Measurements from ENCODE around the gene AJUBA.

Gene AJUBA

DNA sequence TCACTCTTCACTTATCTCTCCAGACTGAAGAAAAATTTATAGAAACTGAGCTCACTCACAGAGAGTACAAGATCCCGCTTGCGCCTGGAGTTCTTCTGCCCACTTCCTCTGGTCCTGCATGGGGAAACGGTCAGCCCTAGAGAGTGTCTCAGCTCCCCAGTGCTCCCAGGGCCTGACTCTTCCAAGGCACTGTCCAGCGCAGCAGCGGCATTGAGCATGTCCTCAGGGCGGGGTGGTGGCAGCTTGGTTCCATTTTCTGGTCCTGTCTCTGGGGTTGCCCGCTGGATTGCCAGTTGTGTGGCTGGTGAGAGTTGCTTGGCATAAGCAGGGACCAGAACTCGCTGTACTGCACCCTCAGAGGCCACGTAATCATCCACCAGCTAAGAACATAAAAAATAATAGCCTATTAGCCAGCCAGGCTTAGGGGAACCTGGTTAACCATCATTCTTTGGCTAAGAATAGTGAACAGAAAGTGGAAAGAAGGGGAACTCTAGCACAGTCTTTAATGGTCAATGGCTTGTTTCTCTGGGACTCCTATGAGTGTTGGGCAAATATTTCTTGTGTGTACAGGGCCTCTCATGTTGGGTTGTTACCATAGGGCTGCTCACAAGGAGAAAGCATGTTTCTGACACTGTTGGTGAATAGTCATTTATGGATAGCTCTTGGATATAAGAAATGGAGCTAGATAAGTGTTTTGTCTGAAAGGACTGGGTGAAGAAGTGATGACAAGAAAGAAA, 13.7 kb upstream of the AJUBA start:
- H3K27ac ChIP-seq (ENCODE audit: low read length), result no peak overlapping the region
- H3K27me3 ChIP-seq (ENCODE audit: control insufficient read depth in 1 of 2, insufficient read depth in 2 of 2, low read length in 2 of 2), result no peaks in the 10 kb centered on the region
- no peak overlapping the region for H3K4me3 ChIP-seq (ENCODE audit: low read length in 2 of 2)
- no peak overlapping the region for H3K9ac ChIP-seq (ENCODE audit: low read length in 2 of 2)
- no peaks in the 10 kb centered on the region for H3K9me3 ChIP-seq (ENCODE audit: control insufficient read depth in 2 of 2, low read length in 2 of 2)
- H3K36me3 ChIP-seq (ENCODE audit: control insufficient read depth in 2 of 2, insufficient read depth in 2 of 2, low read length in 2 of 2), result peaks cover 3% of the 10 kb centered on the region in 2 donors
- H3K4me1 ChIP-seq (ENCODE audit: control insufficient read depth, insufficient read depth, low read length), result peaks cover 6% of the 10 kb centered on the region

DNA sequence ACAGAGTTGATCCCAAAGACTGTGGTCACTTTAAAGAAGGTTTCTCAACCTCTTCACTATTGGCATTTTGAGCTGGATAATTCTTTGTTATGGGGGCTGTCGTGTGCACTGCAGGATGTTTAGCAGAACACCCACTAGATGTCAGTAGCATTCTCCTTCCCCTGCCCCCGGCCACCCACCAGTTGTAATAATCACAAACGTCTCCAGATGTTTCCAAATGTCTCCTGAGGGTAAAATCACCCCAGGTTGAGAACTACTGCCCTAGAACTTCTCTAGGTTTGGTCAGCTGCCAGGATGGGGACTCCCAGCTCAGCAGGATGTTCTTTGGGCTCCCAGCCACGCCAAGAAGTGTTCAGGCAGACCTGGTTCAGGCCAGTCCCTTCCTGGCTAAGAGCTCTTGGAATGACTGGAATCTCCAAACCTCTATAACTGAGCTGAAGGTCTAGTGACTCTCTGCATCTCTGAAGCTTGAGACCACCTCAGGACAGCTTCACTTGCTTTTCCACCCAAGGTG, 12.5 kb upstream of the AJUBA start:
- H3K9me3 ChIP-seq (ENCODE audit: control insufficient read depth in 2 of 2, low read length in 2 of 2), result no peaks in the 10 kb centered on the region
- H3K9ac ChIP-seq (ENCODE audit: low read length in 2 of 2), result peak overlapping the region in 1 of 2 donors; percentile 42
- H3K4me1 ChIP-seq (ENCODE audit: control insufficient read depth, insufficient read depth, low read length), result peaks cover 6% of the 10 kb centered on the region
- H3K27me3 ChIP-seq (ENCODE audit: control insufficient read depth in 1 of 2, insufficient read depth in 2 of 2, low read length in 2 of 2), result no peaks in the 10 kb centered on the region
- peak overlapping the region; percentile 24 for H3K27ac ChIP-seq (ENCODE audit: low read length)
- H3K36me3 ChIP-seq (ENCODE audit: control insufficient read depth in 2 of 2, insufficient read depth in 2 of 2, low read length in 2 of 2), result peaks cover 3% of the 10 kb centered on the region in 2 donors
- no peak overlapping the region for H3K4me3 ChIP-seq (ENCODE audit: low read length in 2 of 2)

DNA sequence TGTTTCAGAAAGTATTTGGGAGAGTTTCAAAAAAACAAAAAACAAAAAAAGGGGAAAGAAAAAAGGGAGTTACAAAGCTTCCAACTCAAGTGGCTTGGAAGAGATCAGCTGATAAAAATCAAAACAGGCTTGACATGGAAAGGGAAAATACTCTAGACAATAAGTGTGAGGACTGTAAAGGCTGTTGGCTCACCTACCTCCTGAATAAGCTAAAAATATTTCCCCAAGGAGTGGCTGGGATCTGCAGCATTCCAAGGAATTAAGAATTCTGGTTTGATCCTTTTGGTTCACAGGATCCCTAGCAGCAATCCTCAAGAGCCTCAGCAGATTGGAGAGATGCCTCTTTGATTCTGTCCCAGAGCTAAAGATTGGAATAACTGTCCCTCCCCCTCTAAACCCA, 11.2 kb upstream of the AJUBA start:
- H3K4me1 ChIP-seq (ENCODE audit: control insufficient read depth, insufficient read depth, low read length), result peaks cover 6% of the 10 kb centered on the region
- H3K9me3 ChIP-seq (ENCODE audit: control insufficient read depth in 2 of 2, low read length in 2 of 2), result no peaks in the 10 kb centered on the region
- peaks cover 1 to 2% of the 10 kb centered on the region in 2 donors for H3K36me3 ChIP-seq (ENCODE audit: control insufficient read depth in 2 of 2, insufficient read depth in 2 of 2, low read length in 2 of 2)
- H3K27me3 ChIP-seq (ENCODE audit: control insufficient read depth in 1 of 2, insufficient read depth in 2 of 2, low read length in 2 of 2), result no peaks in the 10 kb centered on the region
- H3K9ac ChIP-seq (ENCODE audit: low read length in 2 of 2), result no peak overlapping the region
- no peak overlapping the region for H3K4me3 ChIP-seq (ENCODE audit: low read length in 2 of 2)
- H3K27ac ChIP-seq (ENCODE audit: low read length), result no peak overlapping the region

DNA sequence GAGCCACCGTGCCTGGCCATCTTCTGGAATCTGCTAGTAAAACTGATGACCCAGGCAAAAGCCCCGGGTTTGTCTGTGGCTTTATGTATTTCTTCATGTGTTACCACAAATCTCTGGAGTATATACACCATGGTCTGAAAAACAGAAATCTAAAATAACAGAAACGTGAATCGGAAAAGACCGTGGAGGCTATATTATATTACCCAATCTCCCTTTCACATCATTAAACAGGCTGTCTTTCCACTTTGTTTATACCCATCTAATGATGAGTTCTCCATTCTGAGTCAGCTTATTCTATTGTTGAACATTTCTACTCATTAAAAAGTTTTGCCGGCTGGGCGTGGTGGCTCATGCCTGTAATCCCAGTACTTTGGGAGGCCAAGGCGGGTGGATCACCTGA, 9.5 kb upstream of the AJUBA start:
- Histone ChIP-seq H3K9ac (ENCODE audit: low read length in 2 of 2) (no peak overlapping the region), H3K4me3 (ENCODE audit: low read length in 2 of 2) (no peak overlapping the region), H3K4me1 (ENCODE audit: control insufficient read depth, insufficient read depth, low read length) (peaks cover 6% of the 10 kb centered on the region), H3K27me3 (ENCODE audit: control insufficient read depth in 1 of 2, insufficient read depth in 2 of 2, low read length in 2 of 2) (no peaks in the 10 kb centered on the region), H3K36me3 (ENCODE audit: control insufficient read depth in 2 of 2, insufficient read depth in 2 of 2, low read length in 2 of 2) (peaks cover 6% of the 10 kb centered on the region in 2 donors), H3K9me3 (ENCODE audit: control insufficient read depth in 2 of 2, low read length in 2 of 2) (no peaks in the 10 kb centered on the region), H3K27ac (ENCODE audit: low read length) (no peak overlapping the region)

DNA sequence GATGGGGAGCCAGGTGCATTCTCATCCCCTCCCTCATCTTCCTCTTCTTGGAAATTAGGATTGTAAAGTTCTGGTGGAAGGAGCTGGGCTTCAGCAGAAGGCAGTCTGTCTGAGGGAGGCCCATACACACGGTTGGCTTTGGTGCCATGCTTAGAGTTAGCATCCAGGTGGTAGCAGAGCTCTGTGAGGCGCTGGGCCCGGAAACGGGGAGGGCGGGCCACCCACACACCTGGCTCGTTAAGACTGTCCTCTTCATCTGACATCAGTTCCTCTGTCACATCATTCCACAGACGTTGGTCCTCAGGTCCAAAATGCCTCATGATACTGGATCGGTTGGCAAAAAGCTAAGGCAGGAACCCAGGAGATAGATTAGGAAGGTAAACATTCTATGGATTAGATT, 4.9 kb upstream of the AJUBA start:
- Histone ChIP-seq H3K4me3 (ENCODE audit: low read length in 2 of 2) (no peak overlapping the region), H3K9me3 (ENCODE audit: control insufficient read depth in 2 of 2, low read length in 2 of 2) (no peaks in the 10 kb centered on the region), H3K36me3 (ENCODE audit: control insufficient read depth in 2 of 2, insufficient read depth in 2 of 2, low read length in 2 of 2) (peaks cover 6% of the 10 kb centered on the region in 2 donors), H3K4me1 (ENCODE audit: control insufficient read depth, insufficient read depth, low read length) (peaks cover 12% of the 10 kb centered on the region), H3K9ac (ENCODE audit: low read length in 2 of 2) (no peak overlapping the region), H3K27me3 (ENCODE audit: control insufficient read depth in 1 of 2, insufficient read depth in 2 of 2, low read length in 2 of 2) (no peaks in the 10 kb centered on the region), H3K27ac (ENCODE audit: low read length) (no peak overlapping the region)

DNA sequence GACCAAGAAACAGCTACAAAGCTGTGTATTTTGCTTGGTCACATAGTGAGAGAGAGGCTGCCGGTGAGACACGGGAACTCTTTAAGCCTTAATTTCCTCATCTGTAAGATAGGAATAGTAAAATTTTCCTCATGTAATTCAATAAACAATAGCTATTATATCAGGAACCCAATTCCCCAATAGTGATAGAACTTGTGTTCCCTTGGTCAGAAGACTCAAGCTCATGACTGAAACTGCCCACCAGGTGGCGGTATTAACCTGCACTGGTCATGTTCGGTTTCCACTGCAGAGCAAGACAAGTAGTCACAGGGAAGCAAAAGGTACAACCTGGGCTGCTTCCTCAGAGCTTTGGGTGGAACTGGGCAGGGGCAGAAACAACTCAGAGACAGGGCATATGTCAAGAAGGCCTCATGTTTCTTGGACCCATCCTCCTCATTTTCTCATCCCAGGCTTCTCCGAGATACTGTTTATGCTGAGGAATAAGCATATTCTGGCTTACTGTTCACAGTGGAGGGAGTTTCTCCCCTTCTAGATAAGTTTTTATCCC, 4.2 kb upstream of the AJUBA start:
- Histone ChIP-seq H3K4me1 (ENCODE audit: control insufficient read depth, insufficient read depth, low read length) (peaks cover 17% of the 10 kb centered on the region), H3K9me3 (ENCODE audit: control insufficient read depth in 2 of 2, low read length in 2 of 2) (no peaks in the 10 kb centered on the region), H3K36me3 (ENCODE audit: control insufficient read depth in 2 of 2, insufficient read depth in 2 of 2, low read length in 2 of 2) (peaks cover 6% of the 10 kb centered on the region in 2 donors), H3K27ac (ENCODE audit: low read length) (no peak overlapping the region), H3K9ac (ENCODE audit: low read length in 2 of 2) (no peak overlapping the region), H3K27me3 (ENCODE audit: control insufficient read depth in 1 of 2, insufficient read depth in 2 of 2, low read length in 2 of 2) (peaks cover 0 to 2% of the 10 kb centered on the region in 2 donors), H3K4me3 (ENCODE audit: low read length in 2 of 2) (no peak overlapping the region)

DNA sequence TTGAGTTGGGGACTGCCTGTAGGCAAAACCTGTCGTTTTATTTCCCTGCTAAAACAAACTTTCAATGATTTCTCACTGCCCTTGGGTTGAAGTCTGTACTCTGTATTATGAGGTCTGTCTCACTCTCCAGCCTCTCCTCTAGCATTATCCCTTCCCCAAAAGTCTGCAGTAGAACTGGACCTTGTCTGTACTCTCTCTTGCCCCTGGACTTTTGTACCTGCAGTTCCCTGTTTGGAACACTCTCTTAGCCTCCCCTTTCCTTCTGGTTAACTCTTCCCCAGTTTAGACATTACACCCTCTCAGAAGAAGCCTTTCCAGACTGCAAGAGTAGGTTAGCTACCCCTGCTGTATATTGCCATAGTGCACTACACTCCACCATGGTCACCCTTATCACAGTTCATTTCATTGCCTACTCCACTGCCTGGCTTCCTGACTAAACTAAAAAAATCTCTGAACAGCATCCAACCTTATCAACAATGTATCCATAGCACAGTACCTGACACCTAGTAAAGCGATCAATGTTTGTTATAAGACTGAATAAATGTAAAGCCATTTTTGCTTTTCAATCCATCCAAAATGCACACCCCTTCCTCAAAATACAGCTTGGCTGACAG, 3.6 kb upstream of the AJUBA start:
- Histone ChIP-seq H3K9me3 (ENCODE audit: control insufficient read depth in 2 of 2, low read length in 2 of 2) (no peaks in the 10 kb centered on the region), H3K36me3 (ENCODE audit: control insufficient read depth in 2 of 2, insufficient read depth in 2 of 2, low read length in 2 of 2) (peaks cover 6% of the 10 kb centered on the region in 2 donors), H3K4me1 (ENCODE audit: control insufficient read depth, insufficient read depth, low read length) (peaks cover 21% of the 10 kb centered on the region), H3K27me3 (ENCODE audit: control insufficient read depth in 1 of 2, insufficient read depth in 2 of 2, low read length in 2 of 2) (peaks cover 0 to 7% of the 10 kb centered on the region in 2 donors), H3K9ac (ENCODE audit: low read length in 2 of 2) (no peak overlapping the region), H3K4me3 (ENCODE audit: low read length in 2 of 2) (no peak overlapping the region), H3K27ac (ENCODE audit: low read length) (no peak overlapping the region)

DNA sequence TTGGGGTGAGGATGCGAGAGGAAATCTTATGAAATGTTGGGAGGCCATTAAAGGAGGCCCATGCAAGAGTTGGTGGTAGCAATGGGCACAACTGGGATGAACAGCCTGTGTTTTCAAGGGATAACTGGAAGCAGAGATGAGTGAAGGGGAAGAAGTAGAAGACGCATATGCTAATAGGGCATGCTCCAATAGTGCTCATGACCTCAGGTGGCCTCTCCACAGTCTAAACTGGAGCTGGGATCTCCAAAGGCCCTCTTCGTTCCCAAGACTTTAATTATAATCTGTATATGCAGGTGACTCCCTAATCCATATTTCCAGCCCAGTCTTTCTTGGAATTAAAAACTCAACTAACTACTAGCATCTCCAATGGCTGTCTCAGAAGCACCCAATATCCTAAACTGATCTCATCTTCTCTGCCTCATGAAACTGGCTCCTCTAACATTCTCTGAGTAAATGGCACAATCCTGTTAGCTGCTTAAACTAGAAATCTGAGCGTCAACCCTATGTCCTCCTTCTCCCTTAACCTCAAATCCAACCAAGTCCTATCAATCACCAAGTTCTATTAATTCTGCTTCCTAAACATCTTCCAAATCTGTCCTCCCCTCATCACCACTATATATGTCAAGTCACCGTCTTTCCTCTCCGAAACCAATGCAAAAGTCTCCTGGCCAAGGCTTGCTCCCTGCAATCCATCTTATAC, 2.8 kb upstream of the AJUBA start:
- Histone ChIP-seq H3K36me3 (ENCODE audit: control insufficient read depth in 2 of 2, insufficient read depth in 2 of 2, low read length in 2 of 2) (peaks cover 6% of the 10 kb centered on the region in 2 donors), H3K27me3 (ENCODE audit: control insufficient read depth in 1 of 2, insufficient read depth in 2 of 2, low read length in 2 of 2) (peaks cover 0 to 10% of the 10 kb centered on the region in 2 donors), H3K9me3 (ENCODE audit: control insufficient read depth in 2 of 2, low read length in 2 of 2) (no peaks in the 10 kb centered on the region), H3K4me1 (ENCODE audit: control insufficient read depth, insufficient read depth, low read length) (peaks cover 27% of the 10 kb centered on the region), H3K9ac (ENCODE audit: low read length in 2 of 2) (no peak overlapping the region), H3K4me3 (ENCODE audit: low read length in 2 of 2) (no peak overlapping the region), H3K27ac (ENCODE audit: low read length) (no peak overlapping the region)

DNA sequence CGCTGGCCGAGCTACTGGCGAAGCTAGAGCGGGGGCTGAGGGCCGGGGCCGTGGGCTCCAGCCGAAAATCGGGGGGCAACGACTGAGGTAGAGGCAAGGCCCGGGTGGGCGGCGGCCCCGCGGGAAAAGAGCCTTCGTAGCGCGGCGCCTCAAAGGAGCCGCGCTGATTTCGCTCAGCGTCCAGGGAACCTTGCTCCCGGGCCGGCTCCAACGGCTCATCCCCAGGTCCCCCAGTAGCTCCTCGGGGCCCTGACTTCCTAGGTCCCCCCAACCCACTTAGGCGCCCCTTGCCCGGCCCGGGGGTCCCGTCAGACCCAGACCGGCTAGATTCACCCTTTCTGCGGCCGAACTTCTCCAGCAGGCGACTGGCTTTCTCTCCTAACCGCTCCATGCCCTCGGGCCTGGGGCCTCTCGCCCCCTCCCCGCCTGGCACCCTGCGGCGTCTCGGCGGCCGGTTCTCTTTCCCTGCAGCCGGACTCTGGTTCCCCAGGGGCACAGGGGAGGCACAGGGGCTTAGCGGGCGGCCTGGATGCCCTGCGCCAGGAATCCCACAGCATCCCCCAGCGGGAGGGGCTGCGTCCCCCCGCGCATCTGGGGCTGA, 375 bp downstream of the AJUBA start:
- peaks cover 0 to 10% of the 10 kb centered on the region in 2 donors for H3K27me3 ChIP-seq (ENCODE audit: control insufficient read depth in 1 of 2, insufficient read depth in 2 of 2, low read length in 2 of 2)
- peak overlapping the region; percentile 87 to 94 for H3K4me3 ChIP-seq (ENCODE audit: low read length in 2 of 2)
- H3K4me1 ChIP-seq (ENCODE audit: control insufficient read depth, insufficient read depth, low read length), result peaks cover 47% of the 10 kb centered on the region
- no peaks in the 10 kb centered on the region for H3K9me3 ChIP-seq (ENCODE audit: control insufficient read depth in 2 of 2, low read length in 2 of 2)
- H3K36me3 ChIP-seq (ENCODE audit: control insufficient read depth in 2 of 2, insufficient read depth in 2 of 2, low read length in 2 of 2), result peaks cover 0 to 1% of the 10 kb centered on the region in 2 donors
- H3K9ac ChIP-seq (ENCODE audit: low read length in 2 of 2), result peak overlapping the region; percentile 40 to 60
- H3K27ac ChIP-seq (ENCODE audit: low read length), result peak overlapping the region; percentile 24

DNA sequence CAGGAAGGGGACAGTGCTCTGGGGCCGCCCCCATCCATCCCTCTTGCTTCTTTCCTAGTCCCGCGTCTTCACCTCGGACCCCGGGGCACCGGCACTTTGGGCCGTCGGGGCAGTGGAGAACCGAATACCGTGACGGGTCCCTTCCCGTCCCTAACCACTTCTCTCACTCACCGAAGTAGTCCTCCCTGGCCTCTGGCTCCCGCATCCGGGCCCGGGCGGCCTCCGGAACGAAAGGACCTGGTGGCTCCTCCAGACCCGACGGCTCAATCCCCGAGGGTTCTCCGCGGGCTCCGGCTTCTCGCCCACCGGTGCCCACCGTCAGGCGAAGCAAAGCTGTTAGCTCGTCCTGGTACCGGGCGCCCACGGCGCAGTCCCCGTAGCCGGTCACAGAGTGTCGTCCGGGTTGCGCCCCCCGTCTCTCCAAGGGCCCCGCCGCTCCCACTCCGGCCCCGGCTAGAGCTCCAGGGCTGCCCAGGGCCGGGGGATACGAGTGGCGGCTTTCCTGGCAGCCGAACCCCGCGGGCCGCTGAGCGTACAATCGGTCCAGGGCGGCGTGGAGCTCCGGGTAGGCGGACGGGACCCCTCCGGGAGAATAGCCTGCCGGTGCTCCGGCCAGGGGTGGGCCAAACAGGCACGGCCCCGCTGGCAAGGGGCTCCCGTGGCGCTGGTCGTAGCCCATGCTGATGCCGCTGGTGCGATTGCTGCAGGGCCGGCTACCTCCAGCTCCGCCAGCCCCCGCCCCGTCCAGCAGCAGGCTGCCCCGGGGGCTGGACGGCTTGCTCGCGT, 1.1 kb downstream of the AJUBA start:
- H3K4me3 ChIP-seq (ENCODE audit: low read length in 2 of 2), result peak overlapping the region; percentile 87 to 94
- no peak overlapping the region for H3K9ac ChIP-seq (ENCODE audit: low read length in 2 of 2)
- no peaks in the 10 kb centered on the region for H3K36me3 ChIP-seq (ENCODE audit: control insufficient read depth in 2 of 2, insufficient read depth in 2 of 2, low read length in 2 of 2)
- H3K27ac ChIP-seq (ENCODE audit: low read length), result no peak overlapping the region
- H3K4me1 ChIP-seq (ENCODE audit: control insufficient read depth, insufficient read depth, low read length), result peaks cover 53% of the 10 kb centered on the region
- H3K9me3 ChIP-seq (ENCODE audit: control insufficient read depth in 2 of 2, low read length in 2 of 2), result no peaks in the 10 kb centered on the region
- H3K27me3 ChIP-seq (ENCODE audit: control insufficient read depth in 1 of 2, insufficient read depth in 2 of 2, low read length in 2 of 2), result peaks cover 0 to 10% of the 10 kb centered on the region in 2 donors

Measured in stomach smooth muscle (tissue), 2 donors.